ENCODE measurements around the gene PCSK1N.

- TF ChIP-seq EZH2 (IDR thresholded peaks at IDR 0.05) (no peak), POLR2AphosphoS5 (IDR thresholded peaks at IDR 0.05; ENCODE audit: borderline replicate concordance, low read depth, low read length) (no peak), FOXP2 (optimal IDR thresholded peaks at IDR 0.05; ENCODE audit: control extremely low read depth, extremely low read length, insufficient read depth) (no peak)
Measured at GRCh38 chrX:48800574-48801279, 34.7 kb downstream of the PCSK1N start.

All from SK-N-MC (cell line).